Endothelial cell of umbilical vein (primary cell): ENCODE results near the gene KSR1. TPM values are rescaled to one million over a fixed set of nuclear protein-coding genes. Genes with fewer than 3 reads are reported as not detected.

Source experiments
- BruUV-seq: library from RNA; stranded (reverse); fragments of 400-500 nt; replicated peaks from 2 replicates; lab custom pipeline; 2021; lab: Mats Ljungman, UMichigan
- CTCF ChIA-PET: fragments of 300-600, 350-600 bp; sonication (Branson Sonifier 250); formaldehyde crosslinking; loops from one replicate; lab custom pipeline; 2021; ENCODE audit warnings: antibody characterized with exemption, inconsistent platforms; lab: Charles Lee
- POLR2A ChIA-PET: fragments of 300-600, 350-600 bp; sonication (Branson Sonifier 250); formaldehyde crosslinking; loops from one replicate; lab custom pipeline; 2021; ENCODE audit warnings: antibody characterized with exemption, inconsistent platforms; lab: Charles Lee
- DNase-seq: peaks from one replicate; pipeline ENCODE4 v3.0.0-alpha.2; 2011; ENCODE audit warnings: low read depth, low spot score
- FAIRE-seq: peaks from 2 replicates; lab custom pipeline; 2011; peaks lifted over from hg19 to GRCh38; lab: Jason Lieb, UNC
- H2AFZ ChIP-seq: 2 replicates; pipeline ENCODE4 v1.6.0; 2012; ENCODE audit warnings: low read depth, low read length, control low read depth, inconsistent platforms
- H3K27ac ChIP-seq: 2 replicates; pipeline ENCODE4 v1.5.1; 2011; ENCODE audit warnings: low read depth, mild to moderate bottlenecking, control low read depth, low read length, moderate library complexity; ENCODE audit not compliant: insufficient read depth
- H3K27me3 ChIP-seq, 2 experiments: 2 replicates each; pipeline versions ENCODE4 v1.6.0 to v1.6.1; 2011; ENCODE audit warnings: low read length in 2 of 2, mixed read lengths in 1 of 2; ENCODE audit not compliant: control insufficient read depth in 2 of 2, insufficient read depth in 2 of 2
- H3K36me3 ChIP-seq, 2 experiments: 2 replicates in 1 of 2; 3 replicates in 1 of 2; pipeline ENCODE4 v1.5.1; 2011; ENCODE audit warnings: low read length in 2 of 2, mild to moderate bottlenecking in 1 of 2, moderate library complexity in 1 of 2; ENCODE audit not compliant: control insufficient read depth in 2 of 2, insufficient read depth in 2 of 2; ENCODE audit errors: extremely low read depth in 1 of 2
- H3K4me1 ChIP-seq: 3 replicates; pipeline ENCODE4 v1.5.1; 2011; ENCODE audit warnings: mild to moderate bottlenecking, low read length; ENCODE audit not compliant: control insufficient read depth, insufficient read depth; ENCODE audit errors: extremely low read depth
- H3K4me2 ChIP-seq: 2 replicates; pipeline ENCODE4 v1.6.1; 2011; ENCODE audit warnings: low read length, control low read depth, mixed read lengths; ENCODE audit not compliant: insufficient read depth
- H3K4me3 ChIP-seq, 3 experiments: fragments of 200-600 bp in 1 of 3; sonication (generic), shearing (Covaris generic) in 1 of 3; replicated peaks in 1 of 3; 2 replicates each; pipeline ENCODE4 v1.5.1; 2011 to 2016; ENCODE audit warnings: control low read depth in 3 of 3, low read length in 3 of 3, mild to moderate bottlenecking in 2 of 3, inconsistent platforms in 1 of 3, low read depth in 1 of 3, moderate library complexity in 1 of 3; ENCODE audit not compliant: insufficient read depth in 1 of 3
- H3K79me2 ChIP-seq: 2 replicates; pipeline ENCODE4 v1.6.0; 2012; ENCODE audit warnings: low read length, inconsistent platforms; ENCODE audit not compliant: control insufficient read depth, insufficient read depth
- H3K9ac ChIP-seq: replicated peaks from 2 replicates; pipeline ENCODE3; 2011; ENCODE audit warnings: low read length, control low read depth; ENCODE audit not compliant: insufficient read depth; ENCODE audit errors: extremely low read depth
- H3K9me1 ChIP-seq: replicated peaks from 3 replicates; pipeline ENCODE4 v1.6.0; 2011; ENCODE audit warnings: mild to moderate bottlenecking, low read length; ENCODE audit not compliant: control insufficient read depth, insufficient read depth; ENCODE audit errors: extremely low read depth
- H3K9me3 ChIP-seq: replicated peaks from 2 replicates; pipeline ENCODE4 v1.5.1; 2012; ENCODE audit warnings: low read length, inconsistent platforms; ENCODE audit not compliant: control insufficient read depth, insufficient read depth
- H4K20me1 ChIP-seq: replicated peaks from 2 replicates; pipeline ENCODE3; 2011; ENCODE audit warnings: mild to moderate bottlenecking, low read length; ENCODE audit not compliant: control insufficient read depth, insufficient read depth; ENCODE audit errors: extremely low read depth
- CTCF ChIP-seq, 2 donors: IDR thresholded peaks; 1 replicate in 1 of 2; 2 replicates in 1 of 2; pipeline ENCODE4 v1.5.1; 2011; ENCODE audit warnings: low read length in 2 of 2, mild to moderate bottlenecking in 2 of 2, moderate library complexity in 2 of 2, control low read depth in 1 of 2, inconsistent platforms in 1 of 2, low read depth in 1 of 2; ENCODE audit not compliant: insufficient read depth in 1 of 2; ENCODE audit errors: extremely low read depth in 1 of 2
- EZH2 ChIP-seq: IDR thresholded peaks from 2 replicates; pipeline ENCODE4 v1.6.1; 2012; ENCODE audit warnings: borderline replicate concordance, low read depth, mild to moderate bottlenecking, moderate library complexity, low read length, inconsistent platforms; ENCODE audit not compliant: severe bottlenecking
- FOS ChIP-seq: IDR thresholded peaks from 2 replicates; pipeline ENCODE4 v1.6.1; 2011; ENCODE audit warnings: mild to moderate bottlenecking, low read length, moderate library complexity, borderline replicate concordance; ENCODE audit not compliant: insufficient read depth
- GATA2 ChIP-seq: IDR thresholded peaks from 2 replicates; pipeline ENCODE4 v1.7.0; 2011; ENCODE audit warnings: low read depth, mild to moderate bottlenecking, moderate library complexity, mixed read lengths, low read length; ENCODE audit not compliant: insufficient read length, insufficient read depth
- JUN ChIP-seq: IDR thresholded peaks from 2 replicates; pipeline ENCODE4 v1.6.1; 2011; ENCODE audit warnings: borderline replicate concordance, low read depth; ENCODE audit not compliant: insufficient read length, insufficient read depth
- MYC ChIP-seq: IDR thresholded peaks from one replicate; pipeline ENCODE4 v1.6.1; 2011; ENCODE audit warnings: mild to moderate bottlenecking, low read depth, low read length
- POLR2A ChIP-seq: IDR thresholded peaks from 2 replicates; pipeline ENCODE4 v1.6.1; 2012; ENCODE audit warnings: low read depth, mild to moderate bottlenecking, control low read depth, low read length
- POLR2AphosphoS5 ChIP-seq: IDR thresholded peaks from 2 replicates; pipeline ENCODE4 v1.6.1; 2012; ENCODE audit warnings: low read depth, mild to moderate bottlenecking, control low read depth, low read length, moderate library complexity; ENCODE audit not compliant: insufficient read depth
- dilution Hi-C: fragments of 300-500 bp; cut with MboI; formaldehyde crosslinking; loops from one replicate; pipeline ENCODE4 v1.15.0; 2019; ENCODE audit warnings: low sequenced_read_pairs; ENCODE audit not compliant: extremely low pct_ligation_motif_present
- intact Hi-C: fragments of 100-400 bp; cut with micrococcal nuclease; formaldehyde crosslinking; loops from one replicate; pipeline ENCODE4 v1.10.0; 2022
- polyA plus RNA-seq, 4 experiments: library from polyadenylated mRNA; depleted of rRNA in 3 of 4; stranded (reverse) in 3 of 4; unstranded in 1 of 4; fragments of >200 nt; gene quantifications; 2 replicates each; pipeline versions ENCODE4 v1.2.1 to v1.2.3, GENCODE V29; 2011 to 2012; ENCODE audit warnings: missing spikeins in 1 of 4
- total RNA-seq: library from RNA; stranded (reverse); gene quantifications from 2 replicates; pipeline ENCODE4 v1.2.3, GENCODE V29; 2021
- TF ChIP-seq, protein P1 (sequence below): IDR thresholded peaks from 2 replicates; pipeline ENCODE4 v1.6.1; 2011; ENCODE audit not compliant: insufficient read depth, insufficient read length

Gene KSR1
- total and polyA plus RNA-seq, 2 donors (not counting 3 experiments of a cell fraction or from before 2014, with no cell fraction given): 35.4 to 80.2 TPM

DNA sequence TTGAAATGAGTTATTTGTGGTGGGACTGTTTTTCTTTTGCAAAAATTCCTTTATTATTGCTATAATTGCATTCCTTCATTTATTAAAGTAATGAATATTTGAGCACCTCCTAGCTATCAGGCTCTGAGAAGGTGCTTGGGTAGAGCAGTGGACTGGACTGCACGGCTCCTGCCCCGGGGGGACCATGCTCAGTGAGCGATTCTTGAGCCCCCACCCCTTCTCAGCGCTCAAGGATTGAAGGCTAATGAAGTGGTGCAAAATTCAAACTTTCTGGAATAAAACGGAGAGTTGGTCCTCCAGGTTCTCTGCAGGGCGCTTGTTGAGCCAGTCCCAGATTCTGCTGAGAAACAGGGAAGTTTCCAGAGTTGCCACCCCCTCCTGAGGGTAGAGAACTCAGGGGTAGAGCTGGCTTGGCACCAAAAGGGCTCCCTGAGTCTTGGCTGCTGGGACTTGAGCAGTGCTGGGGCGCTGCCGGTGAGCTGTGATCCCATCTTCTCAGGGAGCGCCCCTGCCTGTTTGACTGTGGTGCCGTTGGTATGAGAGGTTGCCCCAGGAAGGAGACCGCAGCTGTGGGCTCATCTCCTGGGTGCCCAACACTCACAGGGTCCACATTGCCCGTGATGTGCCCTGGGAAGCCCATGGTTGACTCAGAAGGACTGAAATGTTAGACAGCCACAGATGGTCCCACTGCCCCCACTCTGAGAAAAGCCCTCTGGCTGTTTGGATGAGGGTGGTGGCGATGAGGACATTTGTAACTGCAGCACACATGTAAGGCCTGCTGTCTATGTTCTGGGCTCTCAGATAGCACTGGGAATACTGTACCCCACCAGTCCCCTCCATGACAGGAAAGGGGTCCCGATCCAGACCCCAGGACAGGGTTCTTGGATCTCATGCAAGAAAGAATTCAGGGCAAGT lies 20.0 kb downstream of the KSR1 start:
- intact Hi-C loops: no loop called here
- POLR2A ChIA-PET: no interaction called here
- Histone ChIP-seq H2AFZ (no peak overlapping the region), H3K27ac (no peak overlapping the region), H3K27me3 (no peaks in the 10 kb centered on the region), H3K4me2 (no peak overlapping the region), H3K79me2 (peaks cover 35% of the 10 kb centered on the region), H3K4me3 (no peak overlapping the region), H3K9ac (no peak overlapping the region), H3K36me3 (no peaks in the 10 kb centered on the region), H3K9me3 (no peaks in the 10 kb centered on the region), H3K9me1 (no peaks in the 10 kb centered on the region), H4K20me1 (no peaks in the 10 kb centered on the region), H3K4me1 (peaks cover 15% of the 10 kb centered on the region)
- FAIRE-seq (no peak), DNase-seq (no peak)
- no TSS peak for BruUV-seq
- no peak for TF ChIP-seq FOS
- no peak for TF ChIP-seq CTCF (IDR thresholded peaks at IDR 0.05; ENCODE audit: extremely low read depth in 1 of 2, insufficient read depth in 1 of 2, low read depth in 1 of 2, low read length in 2 of 2)
- TF ChIP-seq, protein P1, sequence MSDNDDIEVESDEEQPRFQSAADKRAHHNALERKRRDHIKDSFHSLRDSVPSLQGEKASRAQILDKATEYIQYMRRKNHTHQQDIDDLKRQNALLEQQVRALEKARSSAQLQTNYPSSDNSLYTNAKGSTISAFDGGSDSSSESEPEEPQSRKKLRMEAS: no peak
- no peak for TF ChIP-seq JUN
- TF ChIP-seq GATA2: no peak
- TF ChIP-seq POLR2AphosphoS5: no peak
- TF ChIP-seq MYC: no peak
- no peak for TF ChIP-seq POLR2A
- TF ChIP-seq EZH2: no peak
- CTCF ChIA-PET: interaction anchor here (1.2 kb wide), 1 partner anchor 20 kb away, joined by 3 read pairs; the partner anchor contains the start of gene KSR1
- dilution Hi-C loops: no loop called here
